ENCODE measurements around the gene ASCC3.
"Not testable (repeated sequence)": the region's sequence is repeated elsewhere in the genome, so short reads cannot be mapped to it uniquely, and the experiment has no call there.

The ASCC3 gene

DNA sequence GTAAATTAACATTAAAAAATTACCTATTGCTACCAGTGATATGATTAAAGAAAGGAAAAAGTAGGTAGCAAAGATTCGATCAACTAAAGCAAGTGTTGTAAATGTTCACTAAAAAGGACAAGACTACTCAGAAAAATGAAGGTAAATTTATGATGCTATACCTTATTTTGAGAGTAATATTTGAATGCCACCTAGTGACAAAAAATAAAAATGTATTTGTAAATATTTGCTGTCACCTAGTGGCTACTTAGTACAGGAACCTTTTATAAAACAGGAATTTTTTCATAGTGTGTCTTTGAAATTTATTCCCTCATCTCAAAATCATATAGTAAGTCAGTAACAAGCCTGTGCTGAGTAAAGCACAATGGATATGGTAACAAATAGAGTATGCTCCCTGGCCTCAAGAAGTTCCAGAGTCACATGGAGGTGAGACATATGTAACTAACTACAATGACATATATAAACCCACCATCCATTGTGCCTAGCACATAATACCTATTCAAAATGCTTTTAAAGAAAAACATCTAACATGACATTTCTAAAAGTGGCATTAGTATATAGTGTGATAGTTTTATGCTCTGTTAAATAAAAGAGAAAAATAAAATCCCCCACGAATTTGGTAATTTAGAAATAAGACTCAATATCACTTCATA lies 223.3 kb downstream of the ASCC3 start:
- DNase-seq, result no peak

DNA sequence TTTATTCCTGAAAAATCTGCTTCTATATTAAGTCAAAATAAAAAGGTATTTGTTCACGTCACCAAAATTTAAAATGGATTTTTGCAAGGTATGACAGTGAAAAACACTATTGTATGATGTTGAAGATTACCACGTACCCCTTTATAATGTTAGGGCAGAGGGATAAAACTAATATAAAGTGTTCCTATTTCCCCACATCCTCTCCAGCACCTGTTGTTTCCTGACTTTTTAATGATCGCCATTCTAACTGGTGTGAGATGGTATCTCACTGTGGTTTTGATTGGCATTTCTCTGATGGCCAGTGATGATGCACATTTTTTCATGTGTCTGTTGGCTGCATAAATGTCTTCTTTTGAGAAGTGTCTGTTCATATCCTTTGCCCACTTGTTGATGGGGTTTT lies 240.0 kb downstream of the ASCC3 start:
- DNase-seq, result not testable (repeated sequence)

DNA sequence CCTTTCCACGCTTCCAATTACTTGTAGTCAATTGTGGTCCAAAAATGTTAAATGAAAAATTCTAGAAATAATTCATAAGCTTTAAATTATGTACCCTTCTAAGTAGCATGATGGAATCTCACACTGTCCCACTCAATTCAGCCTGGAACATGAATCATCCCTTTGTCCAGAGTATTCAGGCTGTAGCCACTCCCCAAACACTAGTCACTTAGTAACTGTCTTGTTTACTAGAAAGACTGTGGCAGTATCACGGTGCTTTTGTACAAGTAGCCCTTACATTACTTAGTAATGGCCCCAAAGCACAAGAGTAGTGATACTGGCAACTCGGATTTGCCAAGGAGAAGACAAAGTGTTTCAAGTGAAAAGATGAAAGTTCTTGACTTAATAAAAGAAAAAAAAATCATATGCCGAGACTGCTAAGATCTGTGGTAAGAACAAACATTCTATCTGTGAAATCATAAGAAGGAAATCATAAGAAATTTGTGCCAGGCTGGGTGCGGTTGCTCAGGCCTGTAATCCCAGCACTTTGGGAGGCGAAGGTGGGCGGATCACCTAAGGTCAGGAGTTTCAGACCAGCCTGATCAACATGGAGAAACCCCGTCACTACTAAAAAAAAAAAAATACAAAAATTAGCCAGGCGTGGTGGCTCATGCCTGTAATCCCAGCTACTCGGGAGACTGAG lies 247.9 kb downstream of the ASCC3 start:
- no peak for DNase-seq

DNA sequence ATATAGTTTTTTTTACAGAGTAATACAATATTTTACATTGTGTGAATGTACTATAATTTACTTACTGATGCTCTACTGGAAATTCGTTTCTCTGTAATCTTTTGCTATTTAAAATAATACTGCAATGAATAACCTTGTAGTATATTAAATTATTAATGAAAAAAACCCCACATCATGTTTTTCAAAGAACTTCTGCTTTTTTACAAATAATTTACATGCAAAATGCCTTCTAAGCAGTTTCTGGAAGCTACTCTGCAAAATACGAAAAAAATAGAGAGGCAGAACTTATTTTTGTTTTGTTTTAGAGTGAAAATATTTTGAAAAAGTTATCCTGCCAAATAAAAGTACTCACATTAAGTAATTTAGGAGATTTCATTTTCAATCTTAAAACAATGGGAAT lies 250.6 kb downstream of the ASCC3 start:
- DNase-seq, result no peak

DNA sequence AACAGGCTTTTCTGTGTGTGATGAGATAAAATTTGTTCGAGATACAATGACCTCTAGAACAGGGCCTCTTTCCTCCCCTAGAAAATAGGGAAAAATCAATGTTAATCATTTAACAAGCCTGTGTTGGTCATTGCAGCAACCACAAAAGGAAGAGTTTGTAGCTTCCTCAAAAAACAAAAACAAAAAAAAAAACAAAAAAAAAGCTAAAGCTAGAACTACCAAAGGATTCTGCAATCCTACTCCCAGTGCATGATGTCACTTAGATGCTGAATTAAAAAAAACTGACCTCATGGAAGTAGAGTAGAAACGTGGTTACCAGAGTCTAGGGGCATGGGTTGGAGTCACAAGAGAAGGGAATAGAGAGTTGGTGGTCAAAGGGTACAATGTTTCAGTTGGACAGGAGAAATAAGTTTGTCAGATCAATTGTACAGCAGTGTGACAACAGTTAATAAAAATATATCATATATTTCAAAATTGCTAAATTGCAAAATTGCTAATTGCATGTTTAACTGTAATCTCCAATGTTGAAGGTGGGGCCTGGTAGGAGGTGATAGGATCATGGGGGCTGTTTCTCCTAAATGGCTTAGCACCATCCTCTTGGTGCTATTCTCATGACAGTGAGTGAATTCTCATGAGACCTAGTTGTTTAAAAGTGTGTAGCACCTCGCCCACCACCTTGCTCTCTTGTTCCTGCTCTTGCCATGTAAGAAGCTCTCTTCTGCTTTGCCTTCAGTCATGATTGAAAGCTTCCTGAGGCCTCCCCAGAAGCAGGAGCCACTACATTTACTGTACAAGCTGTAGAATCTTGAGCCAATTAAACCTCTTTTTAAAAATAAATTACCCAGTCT lies 253.0 kb downstream of the ASCC3 start:
- DNase-seq, result no peak

DNA sequence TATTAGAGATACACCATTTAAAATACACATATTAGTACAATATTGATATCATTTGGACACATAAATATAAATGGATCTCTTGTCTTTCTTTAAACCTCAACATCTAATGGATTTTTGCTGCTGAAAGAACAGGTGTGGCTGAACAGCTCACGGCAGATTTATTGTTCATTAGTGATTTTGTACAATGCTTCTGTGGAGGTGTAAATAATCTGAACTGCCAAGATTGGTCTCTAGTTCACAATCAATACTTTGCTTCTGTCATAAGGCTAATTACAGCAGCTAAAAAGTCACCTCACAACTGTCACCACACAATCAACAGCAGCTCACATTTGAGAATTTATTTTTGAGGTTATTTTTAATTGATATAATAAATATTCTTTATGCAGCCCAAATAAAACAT lies 254.4 kb downstream of the ASCC3 start:
- no peak for DNase-seq

DNA sequence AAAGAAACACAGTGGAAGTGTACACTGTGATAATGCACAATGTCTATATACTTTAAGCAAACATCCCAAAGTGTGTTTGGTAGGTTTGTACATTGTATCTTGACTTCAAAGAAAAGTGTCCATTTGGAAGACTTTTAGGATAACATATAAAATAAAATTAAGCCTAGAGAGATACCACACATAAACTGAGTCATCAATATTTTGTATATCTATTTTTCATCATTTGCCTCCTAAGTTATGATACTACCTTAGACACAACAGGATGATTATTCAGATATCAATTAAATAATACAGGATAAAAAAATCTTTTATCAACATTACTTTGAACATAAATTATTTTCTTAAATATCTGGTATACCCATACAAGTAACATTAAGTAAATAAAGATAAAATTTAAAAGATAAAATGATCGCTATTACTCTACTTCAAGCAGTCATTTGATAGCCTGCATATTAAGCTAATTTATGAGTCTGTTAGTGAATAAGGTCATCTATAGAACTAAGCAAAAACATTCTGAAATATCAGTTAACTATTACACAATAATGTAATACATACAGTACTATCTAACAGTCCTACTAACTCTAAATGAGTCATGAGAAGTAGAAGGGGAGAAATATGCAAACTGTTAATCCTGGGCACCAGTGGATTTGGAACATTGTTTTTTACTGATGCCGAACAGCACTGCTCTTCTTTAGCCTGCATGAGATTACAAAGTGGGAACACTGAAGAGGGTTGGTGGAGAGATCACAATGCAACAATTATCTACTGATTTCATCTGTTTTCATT lies 258.0 kb downstream of the ASCC3 start:
- DNase-seq, result no peak

DNA sequence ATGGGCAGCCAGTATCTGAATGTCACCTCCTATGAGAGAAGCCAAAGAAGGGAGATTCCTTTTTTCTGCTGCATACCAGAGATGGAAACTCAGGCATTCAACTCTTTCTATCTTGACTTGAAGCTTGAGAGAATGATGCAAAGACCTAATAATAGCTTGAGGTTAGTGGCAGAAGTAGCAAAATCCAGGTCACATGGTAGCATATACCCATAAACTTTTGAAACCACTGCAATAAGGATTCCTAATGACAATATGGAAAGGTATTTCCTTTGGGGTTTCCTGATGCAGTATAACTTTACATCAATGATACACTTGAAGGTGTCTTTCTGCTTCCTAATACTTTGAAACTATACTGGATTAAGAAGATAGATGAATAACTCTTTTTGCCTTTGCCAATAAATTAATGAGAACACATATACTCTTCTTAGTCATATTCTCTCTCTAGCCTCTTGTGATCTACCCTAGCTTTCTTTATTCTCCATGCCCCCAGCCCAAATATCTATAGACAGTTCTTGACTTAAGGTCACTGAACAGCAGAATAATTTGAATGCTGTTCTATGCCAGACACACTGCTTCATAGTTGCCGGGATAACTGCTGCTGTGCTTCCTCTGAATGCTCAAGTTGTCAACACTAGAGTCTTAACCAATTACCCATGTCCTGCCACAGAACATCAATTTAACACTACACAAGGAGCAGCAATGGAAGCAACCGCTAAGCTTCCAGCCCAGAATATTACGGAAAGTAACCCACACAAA lies 260.9 kb downstream of the ASCC3 start:
- DNase-seq, result no peak

DNA sequence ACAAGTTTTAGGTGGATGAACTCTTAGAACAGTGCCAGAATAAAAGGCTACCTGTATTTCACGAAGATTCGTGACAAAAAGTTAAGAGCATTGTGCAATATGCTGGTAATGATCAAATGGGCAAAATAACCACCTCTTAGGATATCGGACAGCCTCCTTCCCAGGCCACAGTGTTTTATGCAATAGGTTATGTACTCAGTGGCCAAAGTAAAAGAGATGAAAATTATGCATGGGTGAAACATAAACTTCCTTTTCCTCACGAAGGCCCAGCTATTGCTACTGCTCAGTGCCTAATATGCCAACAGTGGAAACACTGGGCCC lies 262.8 kb downstream of the ASCC3 start:
- no peak for DNase-seq

DNA sequence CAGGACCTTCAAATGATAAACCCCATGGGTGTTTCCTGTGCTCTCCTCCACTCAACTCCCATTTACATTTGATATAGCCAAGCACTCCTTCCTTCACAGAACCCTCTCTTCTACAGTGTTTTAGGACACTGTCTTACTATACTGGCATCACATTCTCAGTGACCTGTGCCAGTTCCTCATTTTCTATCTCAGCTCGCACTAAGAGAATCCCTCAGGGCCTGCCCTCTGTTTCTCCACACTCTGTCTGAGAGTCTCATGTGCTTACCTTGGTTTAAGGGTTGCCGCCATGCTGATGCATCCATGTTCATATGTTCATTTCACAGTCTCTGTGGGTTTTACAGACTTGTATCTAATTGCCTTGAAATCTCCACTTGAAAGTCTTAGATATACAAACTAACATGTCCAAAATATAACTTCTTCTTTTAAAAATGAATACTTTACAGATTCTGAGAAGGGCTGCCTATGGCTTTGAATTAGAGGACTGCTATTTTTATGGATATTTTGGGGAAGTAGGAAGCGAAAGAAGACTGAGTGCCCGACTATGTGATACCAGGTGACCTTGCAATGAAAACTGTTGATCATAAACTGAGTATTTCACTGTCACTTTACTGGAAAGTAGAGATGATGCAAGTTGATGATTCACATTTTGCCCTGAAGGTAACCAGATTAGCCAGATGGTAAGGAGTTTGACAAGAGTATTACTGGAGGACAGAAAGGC lies 263.3 kb downstream of the ASCC3 start:
- no peak for DNase-seq

DNA sequence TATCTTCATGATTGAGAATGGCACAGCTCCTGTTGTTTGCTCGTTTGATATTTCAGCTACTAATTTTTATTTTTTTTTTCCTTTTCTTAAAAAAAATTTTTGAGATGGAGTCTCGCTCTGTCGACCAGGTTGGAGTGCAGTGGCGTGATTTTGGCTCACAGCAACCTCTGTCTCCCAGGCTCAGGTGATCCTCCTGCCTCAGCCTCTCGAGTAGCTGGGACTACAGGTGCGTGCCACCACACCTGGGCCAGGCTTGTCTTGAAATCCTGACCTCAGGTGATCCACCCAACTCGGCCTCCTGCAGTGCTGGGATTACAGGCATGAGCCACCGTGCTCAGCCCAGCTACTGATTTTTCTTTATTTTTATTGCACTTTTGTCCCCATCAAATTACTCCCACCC lies 266.2 kb downstream of the ASCC3 start:
- no peak for DNase-seq

DNA sequence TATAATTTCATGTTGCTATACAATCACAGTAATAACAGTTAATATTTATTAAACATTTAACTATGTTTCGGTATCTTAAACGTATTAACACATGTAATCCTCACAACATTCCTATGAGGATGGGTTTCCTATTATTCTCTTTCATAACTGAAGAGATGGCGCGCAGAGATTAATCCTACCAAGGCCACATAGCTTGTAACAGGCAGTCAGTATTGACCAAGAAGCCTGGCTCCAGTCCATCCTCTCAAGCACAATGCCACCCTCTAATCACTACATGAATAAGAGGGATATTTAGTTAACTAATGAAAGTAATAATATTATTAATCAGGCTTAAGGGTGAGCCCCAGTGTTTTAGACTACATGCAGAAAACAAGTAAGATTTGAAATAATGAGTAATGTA lies 266.7 kb downstream of the ASCC3 start:
- DNase-seq, result no peak

DNA sequence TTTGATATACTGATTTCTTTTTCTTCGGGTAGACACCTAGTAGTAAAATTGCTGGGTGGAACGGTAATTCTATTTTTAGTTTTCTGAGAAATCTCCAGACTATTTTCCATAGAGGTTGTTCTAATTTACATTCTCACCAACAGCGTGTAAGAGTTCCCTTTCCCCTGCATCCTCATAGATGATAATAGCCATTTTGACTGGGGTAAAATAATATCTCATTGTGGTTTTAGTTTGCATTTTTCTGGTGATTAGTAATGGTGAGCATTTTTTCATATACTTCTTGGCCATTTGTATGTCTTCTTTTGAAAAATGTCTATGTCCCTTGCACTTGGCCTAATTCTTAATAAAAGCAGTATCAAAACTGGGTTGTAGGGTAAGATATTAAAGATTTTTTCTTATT lies 267.5 kb downstream of the ASCC3 start:
- DNase-seq, result no peak

DNA sequence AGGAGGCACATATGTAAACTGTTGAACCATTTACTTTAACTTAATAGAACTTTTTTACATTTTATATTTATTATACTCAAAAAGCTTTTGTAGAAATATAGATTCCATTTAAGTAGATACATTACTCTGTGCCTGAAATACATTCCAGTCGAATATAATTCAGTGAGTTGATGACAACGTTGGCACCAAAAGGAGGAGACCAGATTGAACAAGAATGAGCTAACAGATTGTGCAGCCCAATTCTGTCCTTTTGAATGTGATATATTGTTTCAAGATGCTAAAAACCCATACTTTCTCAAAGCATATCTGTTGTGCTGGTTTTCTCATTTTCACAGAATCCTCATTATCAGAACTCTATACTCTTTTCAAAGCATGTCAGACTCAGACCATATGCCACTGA lies 269.0 kb downstream of the ASCC3 start:
- DNase-seq, result no peak

DNA sequence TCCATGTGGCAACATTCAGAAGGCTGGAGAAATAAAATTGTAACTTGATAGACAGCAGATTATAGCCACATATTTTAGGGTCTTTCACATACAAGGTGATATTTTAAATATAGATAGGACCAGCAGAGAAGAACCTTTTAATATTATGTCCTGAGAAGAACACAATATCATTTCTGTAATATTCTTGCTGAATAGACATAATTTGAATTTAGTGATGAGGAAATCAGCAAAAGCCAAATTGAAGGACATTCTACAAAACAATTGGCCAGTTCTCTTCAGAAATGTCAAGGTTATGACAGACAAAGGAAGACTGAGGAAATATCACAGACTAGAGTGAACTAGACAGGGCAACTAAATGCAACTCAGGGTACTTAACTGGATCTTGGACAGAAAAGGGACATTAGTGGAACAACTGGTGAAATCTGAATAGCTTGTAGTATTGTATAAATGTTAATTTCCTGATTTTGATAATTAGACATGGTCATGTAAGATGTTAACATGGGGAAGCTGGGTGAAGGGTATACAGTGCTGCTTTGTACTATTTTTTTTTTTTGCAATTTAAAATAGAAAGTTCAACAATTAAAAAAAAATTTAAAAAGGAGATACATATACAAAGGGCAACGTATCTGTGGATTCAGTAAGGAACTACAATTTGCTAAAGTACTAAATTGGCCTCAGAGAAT lies 281.9 kb downstream of the ASCC3 start:
- no peak for DNase-seq

DNA sequence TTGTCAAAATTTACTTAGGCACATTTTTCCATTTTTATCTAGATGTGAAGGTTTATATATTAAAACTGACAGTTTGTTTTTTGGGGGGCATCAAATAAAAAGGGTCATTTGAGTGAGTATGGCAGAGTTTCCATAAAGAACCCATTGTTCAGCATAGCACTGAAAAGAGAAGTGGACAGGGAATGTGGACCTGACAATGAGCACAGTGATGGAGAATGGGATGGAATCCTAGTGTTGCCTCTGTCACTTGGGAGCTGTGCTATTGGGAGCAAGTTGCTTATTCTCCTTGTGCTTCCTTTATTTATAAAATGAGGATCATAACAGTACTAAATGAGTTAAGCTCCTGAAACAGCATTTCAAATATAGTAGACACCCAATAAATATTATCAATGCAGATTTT lies 285.7 kb downstream of the ASCC3 start:
- DNase-seq, result no peak

DNA sequence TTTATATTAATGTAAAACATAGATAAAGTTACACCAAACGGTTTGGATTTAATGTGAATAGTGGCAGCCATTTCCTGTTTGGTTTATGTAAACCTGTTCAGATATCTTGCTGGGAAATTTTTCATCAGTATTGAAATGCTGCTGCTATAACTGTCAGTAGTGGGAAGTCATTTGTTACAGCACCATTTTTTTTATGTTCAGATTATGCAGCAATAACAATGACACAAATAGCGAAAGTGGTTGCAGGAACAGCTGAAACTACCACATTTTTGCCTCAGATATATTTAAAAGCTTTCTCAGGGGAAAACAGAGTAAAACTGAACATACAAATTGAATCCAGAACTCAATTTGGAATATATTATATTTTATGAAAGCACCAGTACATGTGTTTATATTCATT lies 287.6 kb downstream of the ASCC3 start:
- DNase-seq, result no peak

DNA sequence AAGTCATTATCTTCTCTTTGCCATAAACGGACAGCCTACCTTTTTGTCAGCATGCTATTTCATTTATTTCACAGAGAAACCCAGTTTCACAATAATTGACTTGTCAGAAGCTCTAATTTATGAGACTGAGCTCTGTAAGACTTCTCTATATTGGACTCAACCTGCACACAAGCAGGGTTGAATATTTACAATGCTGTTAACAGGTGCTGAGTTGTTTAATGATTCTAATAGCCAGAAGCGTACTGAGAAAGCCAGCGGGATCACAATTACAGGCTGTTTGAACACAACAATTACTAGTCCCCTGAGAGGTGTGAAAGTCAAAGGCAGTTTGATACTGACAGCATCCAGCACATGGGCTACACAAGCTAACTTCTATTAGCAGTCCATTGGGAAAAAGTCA lies 288.2 kb downstream of the ASCC3 start:
- DNase-seq, result no peak

DNA sequence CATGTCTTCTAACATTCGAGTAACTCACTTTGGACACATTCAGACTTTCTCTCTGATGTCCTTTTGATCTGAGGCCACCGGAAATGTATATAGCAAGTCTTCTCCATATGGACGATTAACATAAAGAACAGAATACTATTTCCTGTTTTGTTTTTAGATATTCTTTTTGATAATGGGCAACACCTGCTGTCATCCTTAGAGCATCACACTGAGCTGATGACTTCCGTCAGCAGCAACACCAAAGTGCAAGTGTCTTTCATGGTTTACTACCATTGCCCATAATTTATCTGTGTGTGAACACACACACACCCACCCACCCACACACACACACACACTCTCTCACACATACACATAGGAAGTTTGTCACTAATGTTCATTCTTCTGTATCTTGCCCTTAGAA lies 303.7 kb downstream of the ASCC3 start:
- DNase-seq, result no peak

DNA sequence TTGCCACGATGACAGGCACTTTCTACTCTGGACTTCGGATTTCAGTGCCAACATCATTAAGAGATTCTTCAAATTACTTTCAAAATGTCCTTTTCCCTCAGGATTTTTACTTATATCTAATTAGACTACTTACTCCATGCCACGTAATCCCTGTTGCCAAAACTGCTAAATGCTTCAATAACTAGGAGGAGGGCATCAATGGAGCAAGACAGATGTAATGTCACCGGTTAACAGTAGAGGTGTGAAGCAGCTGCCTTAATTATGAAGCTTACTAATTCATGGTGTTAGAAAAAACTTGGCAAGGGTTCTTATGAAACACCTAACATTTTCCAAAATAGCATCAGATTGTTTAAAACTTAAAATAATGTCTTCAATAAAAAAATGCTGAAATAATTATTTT lies 305.2 kb downstream of the ASCC3 start:
- no peak for DNase-seq

DNA sequence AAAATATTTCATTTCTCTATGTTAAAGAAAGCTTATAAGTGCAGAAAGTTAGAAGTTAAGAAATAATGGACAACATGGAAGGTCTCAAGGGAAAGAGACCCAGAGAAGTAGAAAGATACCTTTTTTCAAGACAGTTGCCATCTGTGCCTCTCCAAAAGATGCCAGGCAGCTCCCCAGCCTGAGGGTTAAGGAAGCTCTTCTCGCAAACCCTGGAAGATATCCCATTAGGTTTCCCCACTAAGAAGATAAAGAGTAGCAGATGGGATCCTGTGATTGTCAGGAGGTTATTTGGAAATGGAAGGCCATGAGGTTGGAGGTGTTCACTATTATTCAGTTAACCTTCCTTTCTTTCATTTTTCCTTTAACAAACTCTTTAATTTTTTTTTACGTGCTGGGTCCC lies 306.3 kb downstream of the ASCC3 start:
- DNase-seq, result no peak

Data from CD4-positive, alpha-beta T cell treated with Interleukin-17A for 4 hours (primary cell).